Stimulated activated naive B cell treated with anti-CD40 and anti-IgM and Interleukin-4, amounts not matched to agents 10 μg/mL and 1 μg/mL and 100 μg/mL, for 72 hours (primary cell): ENCODE data around the gene LHX6.
A peak's percentile ranks its signal among the peaks of the same experiment; 100 is the strongest.

Experiments used
- ATAC-seq, 2 donors: fragments of 150-1000 bp; cut with Tn5 transposase; replicated peaks; 2 replicates each; pipeline ENCODE4 v1.10.0; 2021; ENCODE audit warnings: moderate library complexity in 1 of 2
- DNase-seq: peaks from one replicate; pipeline ENCODE4 v3.0.0; 2021
- H3K27ac Mint-ChIP-seq: one replicate; pipeline ENCODE4 v1.8.0; 2022; ENCODE audit warnings: mild to moderate bottlenecking, mixed read lengths
- H3K27me3 Mint-ChIP-seq, 2 donors: one replicate each; pipeline ENCODE4 v1.8.0; 2022; ENCODE audit warnings: mixed read lengths in 2 of 2
- H3K36me3 Mint-ChIP-seq, 2 donors: one replicate each; pipeline ENCODE4 v1.8.0; 2022; ENCODE audit warnings: mixed read lengths in 2 of 2, mild to moderate bottlenecking in 1 of 2
- H3K4me1 Mint-ChIP-seq, 2 donors: one replicate each; pipeline ENCODE4 v1.8.0; 2022; ENCODE audit warnings: mixed read lengths in 2 of 2, mild to moderate bottlenecking in 1 of 2
- H3K4me3 Mint-ChIP-seq, 2 donors: one replicate each; pipeline ENCODE4 v1.8.0; 2022; ENCODE audit warnings: mild to moderate bottlenecking in 2 of 2, mixed read lengths in 2 of 2, moderate library complexity in 1 of 2
- H3K9me3 Mint-ChIP-seq, 2 donors: one replicate each; pipeline ENCODE4 v1.8.0; 2022; ENCODE audit warnings: mixed read lengths in 2 of 2, mild to moderate bottlenecking in 1 of 2

Gene LHX6

DNA sequence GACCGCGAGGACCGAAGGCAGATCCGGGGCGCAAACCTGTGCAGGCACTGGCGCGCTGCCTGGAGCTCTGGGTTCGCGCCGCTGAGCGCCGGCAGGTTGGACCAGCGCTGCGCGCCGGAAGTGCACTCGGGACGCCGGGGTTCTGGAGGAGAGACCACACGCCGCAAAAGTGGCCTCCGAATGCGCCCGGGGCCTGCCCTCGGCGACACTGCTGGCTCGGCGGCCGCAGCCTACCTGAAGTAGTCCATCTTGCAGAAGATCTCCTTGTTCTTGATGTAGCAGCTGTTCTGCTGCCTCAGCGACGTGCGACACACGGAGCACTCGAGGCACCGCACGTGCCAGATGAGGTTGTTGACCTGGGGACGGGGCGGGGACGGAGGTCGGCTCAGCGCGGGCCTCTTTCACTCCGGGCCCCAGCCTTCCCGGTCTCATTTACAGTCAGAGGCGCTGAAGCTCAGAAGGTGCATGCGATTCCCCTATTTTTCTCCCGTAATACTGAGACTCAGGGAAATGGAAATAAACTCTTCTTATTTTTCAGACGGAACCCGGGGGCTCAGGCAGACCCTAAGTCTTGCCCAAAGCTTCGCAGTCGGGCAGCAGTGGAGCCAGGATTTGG, 2.5 kb downstream of the LHX6 start:
- DNase-seq (no peak), ATAC-seq (no peak)
- peaks cover 57 to 63% of the 10 kb centered on the region in 2 donors for H3K27me3 Mint-ChIP-seq
- H3K9me3 Mint-ChIP-seq: no peaks in the 10 kb centered on the region
- H3K4me1 Mint-ChIP-seq: peaks cover 7 to 8% of the 10 kb centered on the region in 2 donors
- H3K27ac Mint-ChIP-seq: no peak overlapping the region
- no peak overlapping the region for H3K4me3 Mint-ChIP-seq
- peaks cover 0 to 3% of the 10 kb centered on the region in 2 donors for H3K36me3 Mint-ChIP-seq

- H3K4me3 Mint-ChIP-seq: no peak overlapping the region
- peak overlapping the region; percentile 57 for H3K27ac Mint-ChIP-seq
- H3K9me3 Mint-ChIP-seq: no peaks in the 10 kb centered on the region
- H3K4me1 Mint-ChIP-seq: peaks cover 8 to 10% of the 10 kb centered on the region in 2 donors
- DNase-seq (no peak), ATAC-seq (no peak)
- peaks cover 0 to 3% of the 10 kb centered on the region in 2 donors for H3K36me3 Mint-ChIP-seq
- H3K27me3 Mint-ChIP-seq: peaks cover 60 to 67% of the 10 kb centered on the region in 2 donors
Measured at GRCh38 chr9:122225312-122226141, 3.2 kb downstream of the LHX6 start.

DNA sequence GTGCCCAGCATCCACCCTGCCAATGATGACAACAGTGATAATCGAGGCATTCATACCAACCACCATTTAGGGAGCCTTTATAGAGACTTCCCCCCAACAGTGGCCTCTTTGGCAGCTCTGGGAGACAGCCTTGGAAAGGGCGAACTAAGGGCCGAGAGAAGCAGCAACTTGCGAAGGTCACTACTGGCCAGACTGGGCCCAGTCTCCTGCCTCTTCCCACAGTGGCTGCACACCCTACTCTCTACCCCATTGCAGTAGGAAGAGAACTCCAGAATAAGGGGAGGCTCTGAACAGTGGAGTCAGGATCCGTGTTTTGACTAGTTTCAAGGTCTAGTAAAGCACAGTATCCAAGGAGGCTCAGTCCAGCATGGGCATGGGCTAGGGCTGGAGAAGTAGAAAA, 5.3 kb downstream of the LHX6 start:
- Mint-ChIP-seq H3K4me1 (peaks cover 21 to 29% of the 10 kb centered on the region in 2 donors), H3K27me3 (peaks cover 77 to 88% of the 10 kb centered on the region in 2 donors), H3K4me3 (no peak overlapping the region), H3K27ac (no peak overlapping the region), H3K9me3 (no peaks in the 10 kb centered on the region), H3K36me3 (peaks cover 0 to 3% of the 10 kb centered on the region in 2 donors)
- DNase-seq (no peak), ATAC-seq (no peak)

DNA sequence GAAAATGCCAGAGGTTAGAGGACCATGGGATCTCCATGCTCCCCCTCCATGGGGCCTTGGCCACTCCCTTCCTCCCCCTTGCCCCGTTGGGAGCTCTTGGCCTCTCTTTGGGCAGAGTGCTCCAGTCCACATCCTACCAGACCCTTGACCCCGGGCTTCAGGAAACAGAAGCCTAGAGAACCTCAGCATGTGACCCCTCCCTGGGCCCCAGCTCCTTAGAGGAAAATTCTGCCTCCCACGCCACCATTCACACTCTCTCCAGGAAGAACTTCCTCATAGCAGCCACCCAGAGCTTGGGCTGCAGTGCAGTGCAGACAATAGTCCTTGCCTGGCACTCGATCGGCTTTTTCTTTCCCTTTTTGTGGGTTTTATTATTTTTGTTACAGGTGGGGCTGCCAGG, 6.0 kb downstream of the LHX6 start:
- Mint-ChIP-seq H3K27ac (no peak overlapping the region), H3K36me3 (peaks cover 0 to 3% of the 10 kb centered on the region in 2 donors), H3K4me3 (no peak overlapping the region)

DNA sequence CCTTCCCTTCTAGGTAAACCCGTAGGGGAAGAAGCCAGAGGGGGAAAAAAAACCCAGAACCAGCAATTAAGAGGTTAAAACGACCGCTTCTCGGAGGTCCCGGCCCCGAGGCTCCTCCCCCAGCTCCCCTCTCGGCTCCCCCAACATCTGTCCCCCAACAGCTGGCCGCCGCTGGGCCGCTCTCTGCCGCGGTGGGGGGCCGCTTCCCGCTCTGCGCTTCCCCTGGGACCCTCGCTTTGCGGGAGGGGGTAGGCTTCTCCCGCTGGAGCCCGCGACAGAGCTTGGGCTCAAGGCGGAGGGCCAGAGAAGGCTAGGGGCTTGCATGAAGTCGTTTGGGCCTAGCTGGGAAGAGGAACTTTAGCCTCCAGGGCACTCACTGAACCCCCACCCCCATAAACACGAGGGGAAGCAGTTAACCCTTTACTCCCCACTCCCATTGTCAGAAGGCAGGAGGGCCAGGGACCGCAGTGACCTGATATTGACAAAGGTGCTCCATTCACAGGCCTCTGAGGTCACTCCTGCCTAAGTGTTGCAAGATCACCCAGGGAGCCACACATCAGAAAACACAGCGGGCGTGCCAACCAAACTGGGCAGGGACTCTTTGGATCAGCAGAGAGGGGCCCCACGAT, 7.5 kb downstream of the LHX6 start:
- Mint-ChIP-seq H3K4me1 (peaks cover 20 to 36% of the 10 kb centered on the region in 2 donors), H3K4me3 (no peak overlapping the region), H3K27me3 (peaks cover 81 to 96% of the 10 kb centered on the region in 2 donors), H3K9me3 (no peaks in the 10 kb centered on the region), H3K27ac (no peak overlapping the region), H3K36me3 (peaks cover 0 to 1% of the 10 kb centered on the region in 2 donors)
- ATAC-seq: no peak
- no peak for DNase-seq

More for the DNA sequence above, 6.0 kb downstream of the LHX6 start:
- Mint-ChIP-seq H3K27me3 (peaks cover 83 to 90% of the 10 kb centered on the region in 2 donors), H3K4me1 (peaks cover 24 to 36% of the 10 kb centered on the region in 2 donors), H3K9me3 (no peaks in the 10 kb centered on the region)
- ATAC-seq (no peak), DNase-seq (no peak)

DNA sequence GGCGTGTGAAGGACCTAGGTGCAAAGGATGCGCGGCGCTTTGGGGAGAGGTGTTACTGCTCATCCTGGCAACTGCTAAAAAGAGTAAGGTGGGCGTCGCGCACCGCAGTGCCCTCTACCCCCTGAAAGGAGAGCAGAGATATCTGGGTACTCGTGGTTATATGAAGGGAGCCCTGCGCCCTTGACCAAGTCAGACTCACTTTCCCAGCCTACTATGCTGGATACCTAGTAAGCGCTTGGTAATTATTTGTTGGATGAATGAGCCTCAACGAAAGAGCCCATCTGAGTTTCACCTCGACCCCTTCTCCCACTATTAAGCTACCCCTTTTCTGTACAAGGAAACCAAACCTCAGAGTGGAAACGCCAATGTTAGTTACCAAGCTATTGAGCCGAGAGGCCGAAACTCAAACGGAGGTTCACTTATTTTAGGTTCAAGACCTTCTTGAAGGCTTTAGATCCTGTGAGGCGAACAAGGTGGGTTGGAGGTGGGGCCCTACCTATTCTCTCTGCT, 8.0 kb downstream of the LHX6 start:
- Mint-ChIP-seq H3K27me3 (peaks cover 81 to 96% of the 10 kb centered on the region in 2 donors), H3K9me3 (no peaks in the 10 kb centered on the region), H3K4me3 (no peak overlapping the region), H3K27ac (no peak overlapping the region), H3K36me3 (no peaks in the 10 kb centered on the region), H3K4me1 (peaks cover 20 to 36% of the 10 kb centered on the region in 2 donors)
- DNase-seq (no peak), ATAC-seq (no peak)

DNA sequence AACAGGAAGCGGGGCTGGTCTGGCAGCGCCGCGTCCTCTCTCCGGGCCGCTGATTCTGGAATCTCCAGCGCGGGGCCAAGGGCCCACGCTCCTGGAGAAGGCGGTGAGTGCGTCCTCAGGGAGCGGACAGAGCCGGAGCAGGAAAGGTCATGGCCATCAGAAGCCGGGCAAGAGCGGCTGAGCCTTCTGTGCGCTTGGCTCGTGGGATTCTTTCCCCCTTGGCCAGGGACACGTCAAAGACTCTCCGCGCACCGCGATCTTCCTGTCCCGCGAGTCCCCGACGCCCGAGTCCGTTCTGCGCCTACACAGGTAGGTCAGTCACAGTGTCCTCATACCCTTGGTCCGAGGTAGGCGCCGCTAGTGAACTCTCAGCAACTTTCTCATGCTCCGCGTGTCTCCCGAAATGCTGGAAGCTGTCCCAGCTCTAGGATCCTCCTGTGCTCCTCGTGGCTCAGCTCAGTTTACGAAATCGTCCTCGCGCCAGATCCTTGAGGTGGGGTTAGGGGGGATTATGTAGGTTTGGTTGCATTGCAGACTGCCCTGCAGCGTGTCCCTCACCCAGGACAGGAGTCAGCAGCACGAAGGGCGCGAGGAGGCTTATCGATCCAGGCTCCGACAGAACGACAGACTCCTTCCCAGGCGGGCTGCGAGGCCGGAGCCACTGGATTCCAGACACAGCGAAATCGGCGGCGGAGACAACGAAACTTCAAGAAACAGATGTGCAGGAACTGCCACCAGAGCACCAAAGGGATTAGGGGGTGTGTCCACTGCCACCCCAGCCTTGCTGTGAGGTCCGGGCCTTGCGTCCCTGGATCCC, 8.7 kb downstream of the LHX6 start:
- Mint-ChIP-seq H3K4me1 (peaks cover 19 to 36% of the 10 kb centered on the region in 2 donors), H3K27me3 (peaks cover 81 to 96% of the 10 kb centered on the region in 2 donors), H3K9me3 (no peaks in the 10 kb centered on the region), H3K27ac (no peak overlapping the region), H3K4me3 (peak overlapping the region in 1 of 2 donors; percentile 78), H3K36me3 (no peaks in the 10 kb centered on the region)
- DNase-seq (no peak), ATAC-seq (no peak)

DNA sequence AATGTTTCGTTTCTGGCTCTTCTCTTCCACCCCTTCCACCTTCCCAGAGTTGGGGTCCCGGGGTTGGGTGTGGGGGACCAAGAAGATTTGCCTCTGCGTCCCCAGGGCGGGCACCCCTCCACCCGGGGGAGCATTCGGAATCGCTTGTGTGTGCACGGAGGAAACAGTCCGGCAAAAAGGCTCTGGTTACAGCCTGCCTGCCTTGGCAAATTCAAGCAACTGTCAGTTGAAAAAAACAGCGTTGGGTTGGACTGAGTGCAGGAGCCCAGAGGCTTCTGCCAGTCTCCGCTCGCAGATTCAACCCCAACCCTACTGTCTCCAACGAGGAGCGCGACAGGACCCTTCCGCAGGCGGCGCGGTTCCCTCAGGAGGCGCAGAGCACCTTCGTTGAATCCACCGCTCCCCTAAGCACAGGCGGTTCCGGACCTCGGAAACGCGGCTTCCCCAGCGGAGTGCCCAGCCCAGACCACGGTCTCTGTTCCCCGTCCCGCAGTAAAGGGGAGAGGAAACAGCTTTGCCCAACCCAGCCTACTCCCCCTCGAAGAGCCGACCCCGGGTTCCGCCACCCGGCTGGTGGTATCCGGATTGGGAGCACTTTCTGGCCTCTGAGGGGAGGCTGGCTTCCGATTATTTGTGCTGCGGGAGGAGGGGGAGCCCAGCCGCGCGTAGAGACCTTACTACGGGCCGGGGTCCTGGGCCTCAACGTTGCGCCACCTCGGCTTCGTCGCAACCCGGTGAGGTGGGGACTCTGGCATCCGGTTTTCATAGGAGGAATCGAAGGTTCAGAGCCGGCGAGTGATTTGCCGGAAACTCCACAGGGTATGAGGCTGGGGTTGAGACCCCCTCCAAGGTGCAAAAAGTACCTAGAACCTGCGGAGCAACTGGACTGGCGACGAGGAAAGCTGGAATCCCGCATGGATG, 9.6 kb downstream of the LHX6 start:
- Mint-ChIP-seq H3K36me3 (no peaks in the 10 kb centered on the region), H3K9me3 (no peaks in the 10 kb centered on the region), H3K27me3 (peaks cover 78 to 96% of the 10 kb centered on the region in 2 donors), H3K27ac (peak overlapping the region; percentile 59), H3K4me1 (peaks cover 19 to 40% of the 10 kb centered on the region in 2 donors), H3K4me3 (peak overlapping the region; percentile 77 to 78)
- DNase-seq (no peak), ATAC-seq (peak; percentile 29 to 40)

DNA sequence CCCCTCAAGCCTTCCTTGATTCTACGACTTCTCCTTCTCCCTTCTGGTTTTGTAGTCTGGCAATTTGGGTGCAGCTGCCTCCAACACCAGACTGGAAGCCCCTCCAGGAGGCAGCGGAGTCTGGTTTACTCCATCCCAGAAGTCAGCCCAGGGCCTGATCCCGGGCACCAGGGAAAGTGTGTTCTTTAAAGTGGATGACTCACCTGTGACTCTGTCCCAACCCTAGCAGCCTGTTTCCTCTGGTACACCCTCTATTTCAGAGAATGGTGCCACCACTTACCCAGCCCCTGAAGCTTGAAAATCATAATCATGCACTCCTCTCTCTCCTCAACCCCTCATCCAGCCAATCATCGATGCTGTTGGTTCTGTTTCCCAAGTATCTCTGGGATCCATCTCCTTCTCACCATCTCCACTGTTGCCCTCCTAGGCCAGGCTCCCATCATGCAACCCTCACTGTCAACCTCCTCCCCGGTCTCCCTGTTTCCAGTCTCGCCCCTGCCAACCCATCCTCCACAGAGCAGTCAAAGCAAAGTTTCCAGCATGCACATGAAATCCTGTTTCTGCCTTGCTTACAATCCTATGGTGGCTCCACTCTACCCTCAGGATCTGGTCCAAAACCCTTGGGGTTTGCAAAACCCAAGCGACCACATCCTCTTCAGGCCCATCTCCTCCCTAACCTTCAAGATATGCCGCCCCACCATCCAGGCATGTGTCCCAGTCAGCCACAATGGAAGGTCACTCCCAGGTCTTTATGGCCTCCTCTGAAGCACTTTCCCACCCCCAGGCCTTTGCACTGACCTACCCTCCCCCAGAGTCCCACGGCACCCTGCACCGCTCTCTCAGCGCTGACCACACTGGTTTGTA, 10.5 kb downstream of the LHX6 start:
- Mint-ChIP-seq H3K27ac (no peak overlapping the region), H3K9me3 (no peaks in the 10 kb centered on the region), H3K4me3 (peak overlapping the region; percentile 77 to 78), H3K36me3 (peaks cover 0 to 2% of the 10 kb centered on the region in 2 donors), H3K4me1 (peaks cover 20 to 46% of the 10 kb centered on the region in 2 donors), H3K27me3 (peaks cover 74 to 93% of the 10 kb centered on the region in 2 donors)
- DNase-seq (no peak), ATAC-seq (peak in 1 of 2 donors; percentile 7)

DNA sequence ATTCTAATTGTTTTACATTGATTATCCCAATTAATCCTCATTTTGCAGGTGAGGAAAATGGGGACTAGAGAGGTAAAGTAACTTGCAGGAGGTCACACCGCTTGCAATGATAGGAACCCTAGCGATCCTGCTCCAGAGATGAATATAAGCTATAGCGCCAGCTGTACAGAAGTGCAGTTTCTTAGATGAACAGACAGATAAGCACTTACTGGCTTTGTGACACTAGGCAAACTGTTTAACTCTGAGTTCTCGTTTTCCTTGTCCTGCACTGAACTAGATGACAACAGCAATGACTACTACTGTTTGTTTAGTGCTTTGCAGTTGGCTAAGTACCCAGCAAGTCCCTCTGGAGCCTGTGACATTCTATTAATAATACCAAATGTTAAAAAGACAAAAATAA, 11.1 kb downstream of the LHX6 start:
- peaks cover 19 to 47% of the 10 kb centered on the region in 2 donors for H3K4me1 Mint-ChIP-seq
- H3K4me3 Mint-ChIP-seq: no peak overlapping the region
- no peak for DNase-seq
- H3K27ac Mint-ChIP-seq: no peak overlapping the region
- H3K36me3 Mint-ChIP-seq: peaks cover 0 to 3% of the 10 kb centered on the region in 2 donors
- ATAC-seq: no peak
- H3K27me3 Mint-ChIP-seq: peaks cover 74 to 93% of the 10 kb centered on the region in 2 donors
- H3K9me3 Mint-ChIP-seq: no peaks in the 10 kb centered on the region

DNA sequence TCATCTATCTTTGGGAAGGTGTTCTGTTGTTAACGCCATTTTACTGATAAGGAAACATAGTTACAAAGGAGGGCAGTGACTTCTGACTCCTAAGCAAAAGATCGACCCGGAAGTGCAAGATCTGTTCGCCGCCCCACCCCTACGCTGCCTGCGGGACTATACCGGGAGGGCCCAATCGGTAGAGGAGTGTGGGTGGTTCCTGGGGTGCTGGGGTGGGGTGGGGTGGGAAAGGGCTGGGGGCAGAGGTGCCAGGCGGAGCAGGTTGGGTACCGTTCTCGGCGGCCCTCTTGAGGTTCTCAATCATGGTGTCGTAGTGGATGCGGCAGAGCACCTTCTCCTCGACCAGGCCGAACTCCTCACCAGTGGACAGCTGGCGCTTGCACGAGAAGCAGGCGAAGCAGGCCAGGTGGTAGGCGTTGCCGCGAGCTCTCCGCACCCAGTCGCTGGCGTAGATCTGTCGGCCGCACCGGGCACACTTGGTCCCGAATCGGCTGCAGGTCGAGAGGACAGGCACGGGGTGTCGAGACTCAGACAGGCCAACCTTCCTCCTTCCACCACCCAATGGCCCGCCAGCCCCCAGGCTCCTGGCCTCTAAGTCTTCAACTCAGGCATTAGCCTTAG, 11.8 kb downstream of the LHX6 start:
- DNase-seq: no peak
- H3K4me3 Mint-ChIP-seq: no peak overlapping the region
- no peak for ATAC-seq
- H3K4me1 Mint-ChIP-seq: peaks cover 19 to 45% of the 10 kb centered on the region in 2 donors
- peaks cover 0 to 3% of the 10 kb centered on the region in 2 donors for H3K36me3 Mint-ChIP-seq
- H3K27ac Mint-ChIP-seq: no peak overlapping the region
- H3K27me3 Mint-ChIP-seq: peaks cover 72 to 92% of the 10 kb centered on the region in 2 donors
- no peaks in the 10 kb centered on the region for H3K9me3 Mint-ChIP-seq
